HEK293 (cell line): ENCODE measurements around the gene TNNT3.

Source experiments
- CTCF ChIA-PET: fragments of 350-600 bp; formaldehyde crosslinking; extraction: SDS; loops from one replicate; lab custom pipeline; 2021; ENCODE audit warnings: antibody characterized with exemption; lab: Yijun Ruan, JAX
- POLR2A ChIA-PET: fragments of 300-600 bp; formaldehyde crosslinking; extraction: SDS; loops from one replicate; lab custom pipeline; 2020; ENCODE audit warnings: antibody characterized with exemption, inconsistent platforms; lab: Yijun Ruan, JAX
- H3K27ac ChIP-seq: fragments of 200-500 bp; sonication (Bioruptor generic); 2 replicates; pipeline ENCODE4 v1.5.1; 2014; ENCODE audit warnings: low read depth, low read length, control low read depth, inconsistent platforms; ENCODE audit errors: extremely low read depth
- H3K36me3 ChIP-seq, 2 experiments: fragments of 200-500 bp in 1 of 2; sonication (Bioruptor generic) in 1 of 2; 1 replicate in 1 of 2; 2 replicates in 1 of 2; pipeline ENCODE4 v1.5.1; 2014 to 2017; ENCODE audit warnings: inconsistent platforms in 2 of 2, low read length in 2 of 2; ENCODE audit not compliant: control insufficient read depth in 2 of 2, insufficient read depth in 1 of 2
- H3K4me1 ChIP-seq: fragments of 200-500 bp; sonication (Bioruptor generic); 2 replicates; pipeline ENCODE4 v1.5.1; 2014; ENCODE audit warnings: mild to moderate bottlenecking, low read length, inconsistent platforms; ENCODE audit not compliant: control insufficient read depth, insufficient read depth
- H3K4me3 ChIP-seq: 2 replicates; pipeline ENCODE4 v1.5.1; 2011; ENCODE audit warnings: low read depth, mild to moderate bottlenecking, control low read depth, low read length, moderate library complexity
- H3K9me3 ChIP-seq: fragments of 200-500 bp; sonication (Bioruptor generic); 2 replicates; pipeline ENCODE4 v1.5.1; 2014; ENCODE audit warnings: low read depth, low read length, inconsistent platforms; ENCODE audit not compliant: control insufficient read depth, insufficient read depth
- ATF2 ChIP-seq: fragments of 450-650 bp; formaldehyde crosslinking; IDR thresholded peaks from 2 replicates; pipeline ENCODE4 v1.5.1; 2016; ENCODE audit warnings: missing biosample characterization, missing genetic modification characterization, low read depth
- CTCF ChIP-seq: fragments of 450-650 bp; formaldehyde crosslinking; IDR thresholded peaks from 2 replicates; pipeline ENCODE4 v1.5.1; 2016; ENCODE audit warnings: missing biosample characterization, missing genetic modification characterization
- FEZF1 ChIP-seq: fragments of 450-650 bp; formaldehyde crosslinking; IDR thresholded peaks from 2 replicates; pipeline ENCODE4 v1.5.1; 2016; ENCODE audit warnings: missing biosample characterization, missing genetic modification characterization
- PRDM4 ChIP-seq: fragments of 450-650 bp; formaldehyde crosslinking; IDR thresholded peaks from 2 replicates; pipeline ENCODE4 v1.5.1; 2017; ENCODE audit warnings: missing biosample characterization, missing genetic modification characterization
- TCF7L2 ChIP-seq: IDR thresholded peaks from 2 replicates; pipeline ENCODE4 v1.6.1; 2011; ENCODE audit warnings: low read depth, mild to moderate bottlenecking, inconsistent platforms, low read length, moderate library complexity, borderline replicate concordance
- ZFP41 ChIP-seq: fragments of 450-650 bp; formaldehyde crosslinking; IDR thresholded peaks from 2 replicates; pipeline ENCODE4 v1.5.1; 2016; ENCODE audit warnings: missing biosample characterization, missing genetic modification characterization, borderline replicate concordance
- ZNF394 ChIP-seq: fragments of 450-650 bp; formaldehyde crosslinking; IDR thresholded peaks from 2 replicates; pipeline ENCODE4 v1.5.1; 2016; ENCODE audit warnings: missing biosample characterization, missing genetic modification characterization, mild to moderate bottlenecking, moderate library complexity, borderline replicate concordance
- ZNF398 ChIP-seq: fragments of 450-650 bp; formaldehyde crosslinking; IDR thresholded peaks from 2 replicates; pipeline ENCODE4 v1.5.1; 2017; ENCODE audit warnings: missing biosample characterization, missing genetic modification characterization
- ZNF514 ChIP-seq: fragments of 450-650 bp; formaldehyde crosslinking; IDR thresholded peaks from 2 replicates; pipeline ENCODE4 v1.5.1; 2016; ENCODE audit warnings: missing biosample characterization, missing genetic modification characterization
- ZNF639 ChIP-seq: fragments of 450-650 bp; formaldehyde crosslinking; IDR thresholded peaks from 2 replicates; pipeline ENCODE4 v1.5.1; 2016; ENCODE audit warnings: missing biosample characterization, missing genetic modification characterization
- ZNF768 ChIP-seq: fragments of 450-650 bp; formaldehyde crosslinking; IDR thresholded peaks from 2 replicates; pipeline ENCODE4 v1.5.1; 2018; ENCODE audit warnings: missing biosample characterization, mild to moderate bottlenecking, missing genetic modification characterization
- ZNF791 ChIP-seq: fragments of 450-650 bp; formaldehyde crosslinking; IDR thresholded peaks from 2 replicates; pipeline ENCODE4 v1.5.1; 2016; ENCODE audit warnings: missing biosample characterization, missing genetic modification characterization

Gene TNNT3

GRCh38 chr11:1928891-1929541 lies 9.5 kb downstream of the TNNT3 start (continued):
- TF ChIP-seq CTCF (tag by site-specific recombination), result no peak
- no peak for TF ChIP-seq ZNF394
- no peak for TF ChIP-seq ZNF639 (tag by site-specific recombination)
- no peak for TF ChIP-seq FEZF1
- no peak for TF ChIP-seq TCF7L2
- TF ChIP-seq ZNF514 (tag by site-specific recombination), result no peak
- TF ChIP-seq ZFP41 (tag by site-specific recombination), result no peak

GRCh38 chr11:1929621-1930461 lies 10.3 kb downstream of the TNNT3 start:
- no peaks in the 10 kb centered on the region for H3K36me3 ChIP-seq

More at GRCh38 chr11:1929621-1930461, 10.3 kb downstream of the TNNT3 start:
- no peak for TF ChIP-seq ZNF768 (tag by site-specific recombination)
- TF ChIP-seq PRDM4 (tag by site-specific recombination), result no peak
- TF ChIP-seq ZNF398, result no peak
- TF ChIP-seq ATF2, result no peak
- no peak for TF ChIP-seq ZNF791 (tag by site-specific recombination)
- Histone ChIP-seq H3K27ac (no peak overlapping the region), H3K4me1 (no peaks in the 10 kb centered on the region), H3K4me3 (no peak overlapping the region), H3K9me3 (no peaks in the 10 kb centered on the region)
- ChIA-PET POLR2A (no interaction called here), CTCF (interaction anchor here (0.6 kb wide), 1 partner anchor 9 kb away, joined by 5 read pairs; no protein-coding TSS in a partner anchor)
